Diencephalon (tissue), 1 donor: Measurements from ENCODE around the gene CCDC8. TPM values are rescaled to one million over a fixed set of nuclear protein-coding genes. Genes with fewer than 3 reads are reported as not detected.

Experiments
- total RNA-seq: library from RNA; depleted of rRNA; stranded (reverse); fragments of >200 nt; gene quantifications from one replicate; pipeline ENCODE4 v1.2.3, GENCODE V29; 2014

CCDC8 gene, protein sequence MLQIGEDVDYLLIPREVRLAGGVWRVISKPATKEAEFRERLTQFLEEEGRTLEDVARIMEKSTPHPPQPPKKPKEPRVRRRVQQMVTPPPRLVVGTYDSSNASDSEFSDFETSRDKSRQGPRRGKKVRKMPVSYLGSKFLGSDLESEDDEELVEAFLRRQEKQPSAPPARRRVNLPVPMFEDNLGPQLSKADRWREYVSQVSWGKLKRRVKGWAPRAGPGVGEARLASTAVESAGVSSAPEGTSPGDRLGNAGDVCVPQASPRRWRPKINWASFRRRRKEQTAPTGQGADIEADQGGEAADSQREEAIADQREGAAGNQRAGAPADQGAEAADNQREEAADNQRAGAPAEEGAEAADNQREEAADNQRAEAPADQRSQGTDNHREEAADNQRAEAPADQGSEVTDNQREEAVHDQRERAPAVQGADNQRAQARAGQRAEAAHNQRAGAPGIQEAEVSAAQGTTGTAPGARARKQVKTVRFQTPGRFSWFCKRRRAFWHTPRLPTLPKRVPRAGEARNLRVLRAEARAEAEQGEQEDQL
- 8.1 TPM for total RNA-seq

DNA sequence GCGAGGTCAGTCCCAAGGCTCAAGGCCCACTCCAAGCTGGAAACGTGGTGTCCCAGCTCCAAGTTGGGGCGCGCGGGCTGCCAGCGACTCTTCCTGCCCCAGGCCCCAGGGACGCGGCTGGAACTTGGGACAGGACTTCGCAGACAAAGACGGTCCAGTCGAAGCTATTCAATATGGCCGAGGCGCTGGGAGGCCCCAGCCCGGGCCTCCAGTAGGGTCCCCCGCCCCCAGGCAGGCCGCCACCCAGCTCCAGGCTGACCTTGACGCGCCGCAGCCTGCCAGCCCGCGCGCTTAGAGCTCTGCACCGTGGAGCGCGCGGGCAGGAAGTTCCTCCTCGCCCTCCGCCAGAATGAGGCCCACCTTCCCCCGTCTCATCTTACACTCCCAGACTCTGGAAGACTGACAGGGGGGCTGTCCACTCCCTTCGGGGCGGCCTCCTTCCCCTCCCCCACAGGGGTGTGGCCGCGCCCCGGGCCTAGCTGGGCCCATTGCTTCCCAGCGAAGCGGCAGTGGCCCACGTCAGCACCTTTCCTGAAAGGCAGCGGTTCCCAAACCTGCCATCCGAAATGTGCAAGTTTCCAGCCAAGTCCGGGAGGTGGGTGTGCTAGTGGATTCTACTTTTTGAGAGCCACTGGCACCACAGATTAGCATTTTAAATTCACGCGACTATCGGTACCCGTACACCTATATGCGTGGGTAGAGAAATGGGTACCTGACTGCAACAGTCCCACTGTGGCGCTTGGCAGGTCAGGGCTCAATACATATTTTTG lies at the start of gene CCDC8:
CCDC8 (minus strand) TSS at position 303 of the 770 bp plus-strand sequence. CDS start 754 bp downstream, outside the sequence.

GRCh38 chr19:46428239-46429135 lies 15.1 kb upstream of the CCDC8 start, which contains the start of gene PNMA8C:
Gene PNMA8C, minus strand, starts transcription at chr19:46428936. Its CDS starts 577 bp downstream, at chr19:46428359.

Other genes with a start within 250 kb of the CCDC8 start
- not detected for gene IGFL1, start 183.8 kb downstream of the CCDC8 start, total RNA-seq
- gene HIF3A, start 116.5 kb downstream of the CCDC8 start, total RNA-seq, result 8.8 TPM
- 69.7 TPM for gene PPP5C, start 66.5 kb downstream of the CCDC8 start, total RNA-seq
- gene PNMA8C, start 15.4 kb upstream of the CCDC8 start, total RNA-seq, result 39.2 TPM
- gene PNMA8A, start 58.0 kb upstream of the CCDC8 start, total RNA-seq, result 108 TPM
- gene PNMA8B, start 82.3 kb upstream of the CCDC8 start, total RNA-seq, result 33.0 TPM
- gene CALM3, start 187.8 kb upstream of the CCDC8 start, total RNA-seq, result 544 TPM
- 0.23 TPM for gene PTGIR, start 211.5 kb upstream of the CCDC8 start, total RNA-seq
- not detected for gene GNG8, start 222.6 kb upstream of the CCDC8 start, total RNA-seq
- 24.0 TPM for gene DACT3, start 247.6 kb upstream of the CCDC8 start, total RNA-seq